Pons (tissue), 1 donor: Measurements from ENCODE around the gene TNFRSF12A.
"Not testable (repeated sequence)": the region's sequence is repeated elsewhere in the genome, so short reads cannot be mapped to it uniquely, and the experiment has no call there.

Experiments
- DNase-seq: peaks from one replicate; pipeline ENCODE4 v3.0.0-alpha.2; 2016; ENCODE audit warnings: low spot score

The TNFRSF12A gene

DNA sequence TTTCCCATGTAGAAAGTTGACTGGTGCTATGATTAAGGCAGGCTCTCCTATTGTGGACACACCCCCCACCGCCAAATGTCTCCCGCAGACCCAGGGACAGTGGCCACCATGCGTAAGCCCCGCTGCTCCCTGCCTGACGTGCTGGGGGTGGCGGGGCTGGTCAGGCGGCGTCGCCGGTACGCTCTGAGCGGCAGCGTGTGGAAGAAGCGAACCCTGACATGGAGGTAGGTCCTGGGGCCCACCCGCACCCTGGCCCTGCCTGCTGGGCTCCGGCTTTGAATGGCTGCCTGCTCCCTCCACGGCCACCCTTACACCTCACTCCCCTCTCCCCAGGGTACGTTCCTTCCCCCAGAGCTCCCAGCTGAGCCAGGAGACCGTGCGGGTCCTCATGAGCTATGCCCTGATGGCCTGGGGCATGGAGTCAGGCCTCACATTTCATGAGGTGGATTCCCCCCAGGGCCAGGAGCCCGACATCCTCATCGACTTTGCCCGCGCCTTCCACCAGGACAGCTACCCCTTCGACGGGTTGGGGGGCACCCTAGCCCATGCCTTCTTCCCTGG lies 29.8 kb downstream of the TNFRSF12A start:
- no peak for DNase-seq

DNA sequence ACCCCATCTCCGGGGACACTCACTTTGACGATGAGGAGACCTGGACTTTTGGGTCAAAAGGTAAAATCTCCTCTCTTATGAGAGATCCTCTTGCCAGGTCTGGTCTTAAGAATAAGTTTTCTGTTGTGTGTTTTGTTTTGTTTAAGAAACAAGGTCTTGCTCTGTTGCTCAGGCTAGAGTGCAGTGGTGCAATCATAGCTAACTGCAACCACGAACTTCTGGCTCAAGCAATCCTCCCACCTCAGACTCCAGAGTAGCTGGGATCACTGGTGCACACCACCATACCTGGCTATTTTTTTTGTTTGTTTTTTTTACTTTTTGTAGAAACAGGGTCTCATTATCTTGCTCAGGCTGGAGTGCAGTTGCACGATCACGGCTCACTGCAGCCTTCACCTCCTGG lies 30.3 kb downstream of the TNFRSF12A start:
- no peak for DNase-seq

DNA sequence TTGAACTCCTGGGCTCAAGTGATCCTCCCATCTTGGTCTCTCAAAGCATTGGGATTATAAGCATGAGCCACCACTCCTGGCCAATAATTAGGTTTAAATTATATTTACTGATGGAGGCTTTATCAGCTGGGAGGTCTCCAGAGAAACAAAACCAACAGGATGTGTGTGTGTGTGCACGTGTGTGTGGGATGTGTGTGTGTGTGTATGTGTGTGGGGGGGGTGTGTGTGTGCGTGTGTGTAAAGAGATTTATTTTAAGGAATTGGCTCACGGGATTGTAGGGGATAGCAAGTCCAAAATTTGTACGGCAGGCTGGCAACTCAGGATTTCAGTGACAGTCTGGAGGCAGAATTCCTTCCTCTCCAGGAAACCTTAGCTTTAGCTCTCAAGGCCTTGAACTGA lies 30.8 kb downstream of the TNFRSF12A start:
- no peak for DNase-seq

DNA sequence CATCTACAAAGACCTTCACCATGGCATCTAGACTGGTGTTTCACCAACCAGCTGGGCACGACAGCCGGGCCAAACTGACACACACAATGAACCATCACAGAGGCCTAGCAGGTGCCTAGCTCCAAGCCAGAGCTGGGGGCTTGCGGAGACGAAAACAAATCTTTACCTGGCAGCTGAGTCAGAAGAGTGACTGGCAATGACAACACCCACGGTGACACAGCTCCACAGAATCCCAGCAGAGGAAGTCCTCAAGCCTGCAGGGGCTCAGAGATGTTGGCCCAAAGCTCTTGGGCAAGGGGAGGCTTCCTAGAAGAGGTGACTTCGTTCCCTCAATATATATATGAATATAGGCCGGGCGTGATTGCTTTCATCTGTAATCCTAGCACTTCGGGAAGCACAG lies 31.3 kb downstream of the TNFRSF12A start:
- DNase-seq = no peak

DNA sequence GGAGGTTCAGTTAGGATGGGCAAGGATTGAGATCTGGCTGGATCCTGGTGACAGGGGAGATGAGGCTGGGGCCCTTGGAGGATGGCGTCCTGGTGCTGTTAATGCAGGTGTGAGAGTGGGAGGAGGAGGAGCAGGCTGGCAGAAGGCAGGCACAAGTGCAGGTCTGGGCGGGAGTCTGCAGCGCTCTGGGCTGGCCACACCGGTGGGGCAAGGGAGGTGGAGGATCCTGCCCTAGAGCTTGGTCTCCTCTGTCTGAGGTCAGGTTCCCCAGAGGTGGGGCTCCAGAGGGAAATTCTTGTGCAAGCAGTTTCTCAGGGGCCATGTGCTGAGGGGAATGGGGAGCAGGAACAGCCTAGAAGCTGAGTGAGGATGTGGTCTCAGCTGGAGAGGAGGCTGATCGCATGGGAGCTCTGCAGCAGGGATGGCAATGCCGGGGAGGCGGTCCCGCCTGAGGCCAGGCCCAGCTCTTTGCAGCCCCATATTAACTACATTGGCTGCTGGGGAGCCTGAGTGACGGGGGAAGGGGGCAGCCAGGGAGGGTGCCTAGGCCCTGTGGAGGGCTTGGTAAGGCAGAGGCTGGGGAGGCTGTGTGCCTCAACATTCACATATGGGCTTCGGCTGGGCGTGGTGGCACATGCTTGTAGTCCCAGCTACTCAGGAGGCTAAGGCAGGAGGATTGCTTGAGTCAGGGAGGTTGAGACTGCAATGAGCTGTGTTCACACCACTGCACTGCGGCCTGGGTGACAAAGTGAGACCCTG lies 32.6 kb downstream of the TNFRSF12A start:
- DNase-seq = not testable (repeated sequence)

DNA sequence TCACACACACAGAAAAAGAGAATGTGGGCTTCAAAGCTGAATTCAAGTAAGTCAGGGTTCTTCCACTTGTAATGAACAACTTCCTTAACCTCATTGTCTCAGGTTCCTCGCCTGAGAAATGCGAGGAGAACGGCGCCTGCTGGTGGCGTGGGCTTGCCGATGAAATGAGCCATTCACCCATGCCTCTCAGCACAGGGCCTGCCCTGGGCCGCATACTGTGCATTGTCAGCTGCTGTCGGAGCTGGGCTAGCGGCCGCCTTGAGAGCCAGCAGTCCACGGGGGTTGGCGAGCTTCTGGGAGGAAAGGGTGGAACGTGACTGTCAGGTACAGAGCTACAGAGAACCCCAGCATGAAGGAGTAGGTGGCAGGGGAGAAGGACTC lies 33.2 kb downstream of the TNFRSF12A start:
- DNase-seq = not testable (repeated sequence)

DNA sequence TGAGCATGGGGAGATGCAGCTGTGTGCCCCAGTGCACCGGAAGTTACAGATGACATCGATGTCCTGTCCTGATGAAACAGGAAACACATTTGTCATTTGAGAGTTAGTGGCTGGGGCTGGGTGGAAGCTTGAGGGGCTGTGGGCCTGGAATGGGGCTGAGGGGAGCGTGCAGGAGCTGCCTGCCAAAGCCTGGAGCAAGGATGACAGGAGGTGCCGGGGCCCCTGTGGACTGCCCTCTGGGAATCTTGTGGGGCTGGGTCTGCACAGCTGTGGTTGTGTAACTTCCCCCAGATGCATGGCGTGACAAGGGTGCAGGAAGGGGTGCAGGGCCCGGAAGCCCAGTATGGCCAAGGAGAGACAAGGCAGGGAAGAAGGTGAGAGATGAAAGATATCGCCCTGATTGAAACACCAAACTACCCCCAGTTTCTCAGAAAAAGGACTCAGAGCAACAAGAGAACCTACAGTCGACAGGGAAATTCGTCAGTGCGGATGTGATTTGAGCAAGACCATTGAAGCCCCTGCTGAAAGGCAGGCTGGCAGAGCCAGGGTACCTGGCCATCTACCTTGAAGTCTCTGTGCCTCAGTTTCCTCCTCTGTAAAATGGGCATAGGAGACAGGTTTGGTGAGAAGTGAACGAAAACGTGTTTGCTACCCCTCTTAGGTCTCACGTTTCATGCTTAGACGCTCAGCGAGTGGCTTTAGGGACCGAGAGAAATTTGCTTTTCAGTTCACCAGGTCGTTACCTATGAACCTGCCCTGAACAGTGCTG lies 35.0 kb downstream of the TNFRSF12A start:
- DNase-seq = no peak

DNA sequence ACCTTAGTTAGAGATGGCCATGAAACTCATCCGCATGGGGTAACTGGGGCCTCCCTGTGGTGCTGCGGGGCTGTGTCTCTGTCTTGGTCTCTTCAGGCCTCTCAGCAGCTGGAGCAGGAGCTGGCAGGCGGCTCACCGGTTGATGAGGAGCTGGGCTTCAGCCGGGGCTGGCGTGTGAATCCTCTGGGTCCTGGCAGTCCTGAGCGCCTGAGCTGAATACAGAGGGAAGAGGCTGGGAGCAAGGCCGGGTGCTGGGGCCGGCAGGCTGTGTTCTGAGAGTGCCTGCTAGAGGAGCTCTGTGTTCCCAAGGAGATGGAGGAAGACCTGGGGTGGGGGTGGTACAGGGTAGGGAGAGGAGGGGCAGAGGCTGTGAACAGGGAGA lies 35.6 kb downstream of the TNFRSF12A start:
- not testable (repeated sequence) for DNase-seq

DNA sequence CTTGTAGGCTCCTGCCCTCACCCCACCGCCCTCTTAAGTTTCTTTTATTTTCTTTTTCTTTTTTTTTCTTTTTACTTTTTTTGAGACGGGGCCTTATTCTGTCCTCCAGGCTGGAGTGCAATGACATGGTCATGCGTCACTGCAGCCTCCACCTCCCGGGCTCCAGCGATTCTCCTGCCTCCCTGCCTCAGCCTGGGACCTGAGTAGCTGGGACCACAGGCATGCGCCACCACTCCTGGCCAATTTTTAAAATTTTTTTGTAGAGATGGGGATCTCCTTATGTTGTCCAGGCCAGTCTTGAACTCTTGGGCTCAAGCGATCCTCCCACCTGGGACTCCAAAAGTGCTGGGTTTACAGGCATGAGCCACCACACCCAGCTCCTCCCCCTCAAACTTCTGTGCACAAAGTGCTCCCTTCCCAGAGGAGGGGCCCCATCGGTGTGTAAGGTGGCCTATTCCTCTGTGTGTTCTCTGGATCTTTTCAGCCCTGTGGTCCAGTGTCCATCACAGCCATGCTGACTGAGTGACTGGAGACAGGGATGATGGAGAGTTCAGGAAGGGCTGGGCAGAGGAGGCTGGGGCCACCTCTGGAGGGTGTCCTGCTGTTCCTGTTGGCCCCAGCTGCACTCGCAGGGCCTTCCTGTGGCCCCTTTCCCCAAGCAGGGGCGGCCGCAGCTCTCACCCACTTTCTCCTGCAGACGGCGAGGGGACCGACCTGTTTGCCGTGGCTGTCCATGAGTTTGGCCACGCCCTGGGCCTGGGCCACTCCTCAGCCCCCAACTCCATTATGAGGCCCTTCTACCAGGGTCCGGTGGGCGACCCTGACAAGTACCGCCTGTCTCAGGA lies 36.4 kb downstream of the TNFRSF12A start:
- DNase-seq = no peak

DNA sequence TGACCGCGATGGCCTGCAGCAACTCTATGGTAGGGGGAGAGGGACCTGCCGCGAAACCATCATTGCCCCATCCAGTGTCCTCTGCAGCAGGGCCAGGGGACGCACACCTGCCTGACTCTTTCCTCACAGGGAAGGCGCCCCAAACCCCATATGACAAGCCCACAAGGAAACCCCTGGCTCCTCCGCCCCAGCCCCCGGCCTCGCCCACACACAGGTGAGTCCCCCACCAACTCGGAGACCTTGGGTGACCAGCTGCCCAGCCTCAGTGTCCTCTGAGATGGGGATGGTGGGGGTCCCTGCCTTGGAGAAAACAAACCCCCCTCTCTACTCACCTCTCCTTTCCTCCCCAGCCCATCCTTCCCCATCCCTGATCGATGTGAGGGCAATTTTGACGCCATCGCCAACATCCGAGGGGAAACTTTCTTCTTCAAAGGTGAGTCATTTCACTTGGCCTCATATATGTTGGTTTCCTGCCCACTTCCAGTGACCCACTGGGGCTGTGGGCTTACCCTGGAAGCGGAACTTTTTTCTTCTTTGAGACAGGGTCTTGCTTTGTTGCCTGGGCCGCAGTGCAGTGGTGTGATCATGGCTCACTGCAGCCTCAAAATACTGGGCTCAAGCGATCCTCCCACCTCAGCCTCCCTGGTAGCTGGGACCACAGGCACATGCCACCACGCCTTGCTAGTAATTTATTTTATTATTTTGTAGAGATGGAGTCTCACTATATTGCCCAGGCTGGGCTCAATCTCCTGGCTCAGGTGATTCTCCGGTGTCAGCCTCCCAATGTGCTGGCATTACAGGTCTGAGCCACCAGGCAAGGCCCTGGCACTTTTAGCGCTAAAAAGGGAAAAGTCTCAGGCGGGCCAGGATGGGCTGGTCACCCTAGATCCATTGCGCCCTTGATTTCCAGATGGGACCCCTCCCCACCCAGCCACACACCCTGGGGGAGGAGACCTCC lies 37.3 kb downstream of the TNFRSF12A start:
- no peak for DNase-seq

DNA sequence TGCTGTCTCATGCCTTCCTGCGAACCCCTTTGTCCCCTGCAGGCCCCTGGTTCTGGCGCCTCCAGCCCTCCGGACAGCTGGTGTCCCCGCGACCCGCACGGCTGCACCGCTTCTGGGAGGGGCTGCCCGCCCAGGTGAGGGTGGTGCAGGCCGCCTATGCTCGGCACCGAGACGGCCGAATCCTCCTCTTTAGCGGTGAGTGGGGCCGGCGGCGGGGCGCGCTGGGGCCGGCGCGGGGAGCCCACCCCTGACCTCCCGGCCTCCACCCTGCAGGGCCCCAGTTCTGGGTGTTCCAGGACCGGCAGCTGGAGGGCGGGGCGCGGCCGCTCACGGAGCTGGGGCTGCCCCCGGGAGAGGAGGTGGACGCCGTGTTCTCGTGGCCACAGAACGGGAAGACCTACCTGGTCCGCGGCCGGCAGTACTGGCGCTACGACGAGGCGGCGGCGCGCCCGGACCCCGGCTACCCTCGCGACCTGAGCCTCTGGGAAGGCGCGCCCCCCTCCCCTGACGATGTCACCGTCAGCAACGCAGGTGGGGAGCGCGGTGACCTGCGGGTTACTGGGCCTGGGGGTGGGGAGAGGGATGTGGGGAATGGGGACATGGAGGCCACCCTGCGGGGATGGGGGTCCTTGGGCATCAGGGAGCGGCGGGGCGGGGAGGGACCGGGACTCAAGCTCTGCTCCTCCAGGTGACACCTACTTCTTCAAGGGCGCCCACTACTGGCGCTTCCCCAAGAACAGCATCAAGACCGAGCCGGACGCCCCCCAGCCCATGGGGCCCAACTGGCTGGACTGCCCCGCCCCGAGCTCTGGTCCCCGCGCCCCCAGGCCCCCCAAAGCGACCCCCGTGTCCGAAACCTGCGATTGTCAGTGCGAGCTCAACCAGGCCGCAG lies 38.2 kb downstream of the TNFRSF12A start:
- peak; percentile 10 for DNase-seq

DNA sequence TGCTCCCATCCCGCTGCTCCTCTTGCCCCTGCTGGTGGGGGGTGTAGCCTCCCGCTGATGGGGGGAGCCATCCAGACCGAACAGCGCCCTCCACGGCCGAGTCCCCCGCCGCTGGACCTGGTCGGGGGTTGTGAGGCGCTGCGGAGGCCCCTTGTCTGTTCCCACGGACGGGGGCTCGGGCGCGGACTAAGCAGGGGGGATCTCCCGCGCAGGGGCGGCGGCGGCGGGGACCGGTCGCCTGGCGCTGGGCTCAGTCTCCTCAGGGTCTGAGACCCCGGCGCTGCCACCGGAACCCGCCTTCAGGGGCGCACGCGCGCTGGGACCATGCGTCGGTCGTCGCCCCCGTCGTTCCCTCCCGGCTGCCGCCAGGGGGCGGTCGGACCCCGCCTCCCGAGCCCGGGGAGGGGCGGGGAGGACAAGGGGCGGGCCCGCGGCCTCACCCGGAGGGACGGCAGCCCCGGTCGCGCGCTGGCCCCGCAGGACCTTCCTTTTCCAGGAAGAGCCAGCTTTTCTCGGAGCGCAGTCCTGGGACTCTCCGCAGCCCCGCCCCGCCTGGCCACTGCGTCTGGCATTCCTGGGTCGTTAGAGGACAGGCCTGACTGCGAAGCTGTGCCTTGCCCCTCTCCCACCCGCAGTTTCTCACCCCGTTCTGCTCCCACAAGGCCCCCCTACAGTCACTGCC lies 39.0 kb downstream of the TNFRSF12A start:
- DNase-seq = peak; percentile 66

DNA sequence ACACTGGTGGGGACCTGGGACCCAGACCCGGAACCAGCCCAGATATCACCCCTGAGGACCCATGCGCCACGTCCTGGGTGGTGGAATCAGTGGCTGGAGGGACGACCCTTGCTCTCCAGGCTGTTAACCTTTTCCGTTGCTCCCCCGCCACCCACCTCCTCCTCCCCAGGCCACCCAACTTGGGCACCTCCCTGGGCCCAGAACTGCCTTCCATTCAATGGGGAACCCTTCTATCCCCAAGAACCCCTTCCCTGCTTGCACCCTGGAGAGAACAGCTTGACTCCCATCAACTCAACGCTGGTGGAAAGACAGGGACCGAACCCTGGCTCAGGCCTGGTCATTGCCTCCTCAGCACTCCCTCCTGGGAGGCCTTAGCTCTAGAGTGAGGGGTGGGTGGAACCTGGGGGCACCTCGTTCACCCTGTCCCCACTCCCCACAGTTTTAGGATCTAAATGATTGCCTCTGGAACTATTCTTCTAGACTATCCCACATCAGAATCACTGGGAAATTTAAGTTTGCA lies 39.6 kb downstream of the TNFRSF12A start:
- no peak for DNase-seq

DNA sequence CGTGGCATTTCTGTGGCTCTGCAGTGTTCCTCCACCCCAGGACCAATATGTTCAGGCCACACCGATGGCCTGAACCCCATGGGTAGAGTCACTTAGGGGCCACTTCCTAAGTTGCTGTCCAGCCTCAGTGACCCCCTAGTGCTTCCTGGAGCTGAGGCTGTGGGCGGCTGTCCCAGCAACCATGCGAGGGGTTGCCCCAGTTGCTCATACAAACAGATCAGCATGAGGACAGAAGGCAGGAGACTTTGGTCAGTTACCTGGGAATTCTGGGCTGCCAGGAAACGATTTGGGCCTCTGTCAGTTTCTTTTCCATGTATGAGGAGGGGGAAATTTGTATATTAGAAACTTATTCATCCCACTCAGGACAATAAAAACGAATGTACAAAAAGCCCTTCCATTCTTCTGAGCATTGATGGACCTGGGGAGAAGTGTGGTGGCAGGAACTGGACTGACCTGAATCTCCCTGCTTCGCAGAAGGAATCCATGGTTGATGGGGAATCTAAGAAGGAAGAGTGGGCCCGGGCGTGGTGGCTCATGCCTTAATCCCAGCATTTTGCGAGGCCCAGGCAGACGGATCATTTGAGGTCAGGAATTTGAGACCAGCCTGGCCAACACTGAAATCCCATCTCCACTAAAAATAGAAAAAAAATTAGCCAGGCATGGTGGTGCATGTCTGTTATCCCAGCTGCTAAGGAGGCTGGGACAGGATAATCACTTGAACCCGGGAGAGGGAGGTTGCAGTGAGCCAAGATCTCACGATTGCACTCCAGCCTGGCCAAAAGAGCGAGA lies 40.4 kb downstream of the TNFRSF12A start:
- no peak for DNase-seq

DNA sequence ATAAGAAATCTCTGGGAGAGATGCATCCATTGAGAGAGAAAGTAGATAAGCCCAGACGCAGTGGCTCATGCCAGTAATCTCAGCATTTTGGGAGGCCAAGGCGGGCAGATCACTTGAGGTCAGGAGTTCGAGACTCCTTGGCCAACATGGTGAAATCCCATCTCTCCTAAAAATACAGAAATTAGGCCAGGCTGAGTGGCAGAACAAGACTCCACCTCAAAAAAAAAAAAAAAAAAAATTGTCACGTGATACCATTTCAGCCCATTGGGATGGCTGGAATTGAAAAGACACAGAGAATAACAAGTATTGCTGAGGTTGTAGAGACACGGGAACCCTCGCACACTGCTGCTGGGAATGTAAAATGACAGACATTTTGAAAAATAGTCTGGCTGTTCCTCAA lies 42.4 kb downstream of the TNFRSF12A start:
- no peak for DNase-seq

DNA sequence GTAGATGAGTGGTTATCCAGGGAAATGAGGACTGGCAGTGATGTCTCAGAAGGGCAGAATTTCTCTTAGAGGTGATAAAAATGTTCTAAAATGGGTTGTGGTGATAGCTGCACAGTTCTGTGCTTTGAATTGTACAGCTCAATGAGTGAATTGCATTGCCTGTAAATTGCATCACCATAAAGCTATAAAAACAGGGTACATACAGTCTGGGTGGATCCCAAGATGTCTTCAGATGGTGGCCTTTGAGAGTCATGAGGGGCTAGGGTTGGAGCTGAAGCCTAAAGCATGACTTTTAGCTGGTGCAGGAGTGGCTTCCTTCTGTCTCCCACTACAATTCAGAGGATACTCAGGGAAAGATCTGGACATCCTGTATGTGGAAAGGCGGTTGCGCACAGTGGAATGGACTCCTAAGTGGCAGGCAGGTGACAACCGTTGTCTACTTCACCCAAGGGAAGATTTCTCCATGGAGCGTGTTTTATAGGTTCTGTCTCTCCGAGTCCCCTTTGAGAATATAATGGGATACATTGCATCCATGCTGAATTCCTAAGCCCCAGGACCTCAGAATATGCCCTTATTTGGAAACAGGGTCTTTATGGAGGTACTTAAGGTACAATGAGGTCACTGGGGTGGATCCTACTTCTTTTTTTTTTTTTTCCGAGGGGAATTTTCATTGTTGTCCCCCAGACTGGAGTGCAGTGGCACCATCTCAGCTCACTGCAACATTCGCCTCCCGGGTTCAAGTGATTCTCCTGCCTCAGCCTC lies 43.6 kb downstream of the TNFRSF12A start:
- no peak for DNase-seq

DNA sequence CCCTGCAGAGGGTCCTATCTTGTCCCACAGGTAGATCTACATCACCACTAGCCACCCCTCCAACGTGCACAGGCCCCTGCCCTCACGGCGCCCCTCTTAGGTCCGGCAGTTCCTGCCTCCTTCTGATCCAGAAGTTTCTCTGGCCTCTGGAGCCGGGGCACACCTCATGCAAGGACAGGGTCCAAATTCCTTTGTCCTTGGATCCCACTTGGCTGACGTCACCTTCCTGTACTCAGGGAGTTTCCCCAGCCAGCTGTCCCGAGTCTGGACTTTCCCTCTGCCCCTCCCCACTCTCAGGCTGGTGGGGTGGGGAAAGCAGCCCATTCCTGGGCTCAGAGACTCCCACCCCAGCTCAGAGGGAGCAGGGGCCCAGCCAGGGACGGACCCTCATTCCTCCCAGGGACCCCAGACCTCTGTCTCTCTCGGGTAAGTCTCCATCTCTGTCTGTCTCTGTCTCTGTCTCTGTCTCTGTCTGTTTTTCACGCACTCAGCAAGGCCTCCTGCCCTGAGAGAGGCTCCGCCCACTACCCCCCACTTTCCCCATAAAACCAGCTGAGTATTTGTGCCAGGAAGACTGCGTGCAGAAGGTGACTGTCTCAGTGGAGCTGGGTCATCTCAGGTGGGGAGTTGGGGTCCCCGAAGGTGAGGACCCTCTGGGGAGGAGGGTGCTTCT lies 45.0 kb downstream of the TNFRSF12A start, which contains the start of gene IL32:
TSS of gene IL32 (plus strand) at position 572 of the 673 bp plus-strand sequence. CDS start 172 bp downstream, outside the sequence.
- no peak for DNase-seq
